NCI-H2171 (cell line): ENCODE results near the gene CLECL1.
"Not testable (repeated sequence)": the region's sequence is repeated elsewhere in the genome, so short reads cannot be mapped to it uniquely, and the experiment has no call there.

ENCODE experiments used
- DNase-seq: peaks from one replicate; lab custom pipeline; 2025; lab: John Stamatoyannopoulos, UW

CLECL1 gene

DNA sequence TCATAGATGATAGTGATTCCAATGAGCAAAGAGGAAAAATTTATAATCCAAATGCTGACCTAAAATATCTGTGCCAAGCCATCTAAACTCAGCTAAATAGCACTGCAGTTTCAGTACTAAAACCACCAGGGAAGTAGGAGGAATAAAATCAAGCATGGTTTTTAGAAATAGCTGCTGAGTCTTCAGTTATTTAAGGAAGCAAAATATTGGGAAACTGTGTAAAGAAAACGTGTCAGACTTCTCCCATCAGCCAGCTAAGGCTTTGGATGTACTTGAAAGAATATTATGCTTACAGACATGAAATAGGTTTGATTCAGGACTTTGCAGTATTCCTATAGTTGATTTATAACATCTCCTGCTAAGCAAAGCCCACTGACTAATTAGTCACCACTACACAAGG is 38.7 kb downstream of the CLECL1 start:
- DNase-seq: no peak

- DNase-seq: no peak
These were observed 40.0 kb downstream of the CLECL1 start for GRCh38 chr12:9692909-9693308.

DNA sequence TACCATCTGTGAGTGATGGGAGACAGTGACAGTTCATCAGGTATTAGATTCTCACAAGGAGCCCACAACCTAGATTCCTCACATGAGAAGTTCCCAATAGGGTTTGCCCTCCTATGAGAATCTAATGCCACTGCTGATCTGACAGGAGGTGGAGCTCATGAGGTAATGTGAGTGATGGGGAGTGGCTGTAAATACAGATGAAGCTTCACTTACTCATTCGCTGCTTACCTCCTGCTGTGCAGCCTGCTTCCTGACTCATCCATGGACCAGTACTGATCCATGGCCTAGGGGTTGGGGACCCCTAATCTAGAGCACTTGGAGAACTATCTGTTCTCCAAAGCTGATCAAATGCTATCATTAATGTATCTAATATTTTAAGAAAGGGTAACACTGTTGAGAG is 45.7 kb downstream of the CLECL1 start:
- no peak for DNase-seq

DNA sequence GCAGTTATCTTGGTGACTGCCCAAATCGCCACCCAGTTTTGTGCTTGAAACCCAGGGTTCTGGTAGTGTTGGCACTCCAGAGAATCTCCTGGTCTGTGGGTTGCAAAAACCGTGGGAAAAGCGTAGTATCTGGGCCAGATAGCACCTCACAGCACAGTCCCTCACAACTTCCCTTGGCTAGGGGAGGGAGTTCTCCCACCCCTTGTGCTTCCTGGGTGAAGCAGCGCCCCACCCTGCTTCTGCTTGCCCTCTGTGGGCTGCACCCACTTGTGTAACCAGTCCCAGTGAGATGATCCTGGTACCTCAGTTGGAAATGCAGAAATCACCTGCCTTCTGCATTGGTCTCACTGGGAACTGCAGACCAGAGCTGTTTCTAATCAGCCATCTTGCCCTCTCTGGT is 47.0 kb downstream of the CLECL1 start:
- DNase-seq: no peak

GRCh38 chr12:9685366-9685765 is 47.5 kb downstream of the CLECL1 start:
- DNase-seq: not testable (repeated sequence)

GRCh38 chr12:9682949-9683348 is 49.9 kb downstream of the CLECL1 start:
- not testable (repeated sequence) for DNase-seq

GRCh38 chr12:9682508-9682907 is 50.4 kb downstream of the CLECL1 start:
- not testable (repeated sequence) for DNase-seq

DNA sequence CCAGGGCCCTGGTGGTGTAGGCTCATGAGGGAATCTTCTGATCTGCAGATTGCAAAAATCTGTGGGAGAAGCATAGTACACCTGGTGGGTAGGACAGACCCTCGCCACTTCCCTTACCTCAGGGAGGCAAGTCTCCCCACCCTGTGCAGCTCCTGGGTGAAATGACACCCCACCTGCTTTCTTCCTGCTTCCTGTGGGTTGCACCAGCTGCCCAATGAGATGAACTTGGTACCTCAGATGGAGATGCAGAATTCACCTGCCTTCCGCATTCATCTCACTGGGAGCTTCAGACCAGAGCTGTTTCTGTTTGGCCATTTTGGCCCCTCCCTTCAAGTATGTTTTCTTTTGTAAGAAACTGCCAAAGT is 58.7 kb downstream of the CLECL1 start:
- no peak for DNase-seq

- no peak for DNase-seq
These were observed 59.3 kb downstream of the CLECL1 start for GRCh38 chr12:9673404-9674225.
